Astrocyte (in vitro differentiated cells and primary cell): ENCODE measurements around the gene PDK1. TPM values are rescaled to one million over a fixed set of nuclear protein-coding genes. Genes with fewer than 3 reads are reported as not detected.

Experiments
- DNase-seq: peaks from one replicate; pipeline ENCODE4 v3.0.0-alpha.2; 2010; ENCODE audit warnings: low read depth
- FAIRE-seq: peaks from 2 replicates; lab custom pipeline; 2011; peaks lifted over from hg19 to GRCh38; lab: Jason Lieb, UNC
- H2AFZ ChIP-seq: 2 replicates; pipeline ENCODE4 v1.6.0; 2012; ENCODE audit warnings: low read depth, low read length, inconsistent platforms
- H3K27ac ChIP-seq: 2 replicates; pipeline ENCODE4 v1.5.1; 2011; ENCODE audit warnings: low read depth, low read length, inconsistent platforms
- H3K27me3 ChIP-seq: 2 replicates; pipeline ENCODE4 v1.6.0; 2011; ENCODE audit warnings: low read length, inconsistent platforms; ENCODE audit not compliant: insufficient read depth
- H3K36me3 ChIP-seq: 2 replicates; pipeline ENCODE4 v1.5.1; 2011; ENCODE audit warnings: low read length, inconsistent platforms; ENCODE audit not compliant: insufficient read depth
- H3K4me1 ChIP-seq: 2 replicates; pipeline ENCODE4 v1.5.1; 2011; ENCODE audit warnings: low read length, inconsistent platforms; ENCODE audit not compliant: insufficient read depth
- H3K4me2 ChIP-seq: 2 replicates; pipeline ENCODE4 v1.6.0; 2012; ENCODE audit warnings: low read length, inconsistent platforms
- H3K4me3 ChIP-seq: 2 replicates; pipeline ENCODE4 v1.5.1; 2011; ENCODE audit warnings: low read depth, mild to moderate bottlenecking, low read length, inconsistent platforms; ENCODE audit not compliant: insufficient read depth
- H3K79me2 ChIP-seq: 2 replicates; pipeline ENCODE4 v1.6.0; 2012; ENCODE audit warnings: mild to moderate bottlenecking, low read length, inconsistent platforms; ENCODE audit not compliant: insufficient read depth
- H3K9ac ChIP-seq: 2 replicates; pipeline ENCODE4 v1.6.0; 2012; ENCODE audit warnings: mild to moderate bottlenecking, low read length, inconsistent platforms
- H3K9me3 ChIP-seq: 2 replicates; pipeline ENCODE4 v1.5.1; 2012; ENCODE audit warnings: low read depth, mild to moderate bottlenecking, low read length, inconsistent platforms; ENCODE audit not compliant: insufficient read depth
- H4K20me1 ChIP-seq: 2 replicates; pipeline ENCODE4 v1.6.0; 2012; ENCODE audit warnings: low read length, inconsistent platforms; ENCODE audit not compliant: insufficient read depth
- H3K27ac Mint-ChIP-seq: one replicate; pipeline ENCODE4 v1.8.0; 2021; ENCODE audit warnings: mild to moderate bottlenecking, mixed read lengths; ENCODE audit not compliant: unreplicated experiment
- H3K27me3 Mint-ChIP-seq: one replicate; pipeline ENCODE4 v1.8.0; 2021; ENCODE audit warnings: low read depth, mixed read lengths; ENCODE audit not compliant: unreplicated experiment
- H3K36me3 Mint-ChIP-seq: one replicate; pipeline ENCODE4 v1.8.0; 2021; ENCODE audit warnings: low read depth, mixed read lengths; ENCODE audit not compliant: unreplicated experiment
- H3K4me1 Mint-ChIP-seq: one replicate; pipeline ENCODE4 v1.8.0; 2021; ENCODE audit warnings: low read depth, mixed read lengths; ENCODE audit not compliant: unreplicated experiment
- H3K4me3 Mint-ChIP-seq: one replicate; pipeline ENCODE4 v1.8.0; 2021; ENCODE audit warnings: mild to moderate bottlenecking, moderate library complexity, mixed read lengths; ENCODE audit not compliant: unreplicated experiment
- H3K9me3 Mint-ChIP-seq: one replicate; pipeline ENCODE4 v1.8.0; 2021; ENCODE audit warnings: mild to moderate bottlenecking, mixed read lengths; ENCODE audit not compliant: unreplicated experiment
- CTCF ChIP-seq: IDR thresholded peaks from 2 replicates; pipeline ENCODE4 v1.5.1; 2011; ENCODE audit warnings: low read depth, mild to moderate bottlenecking, inconsistent platforms, low read length, moderate library complexity; ENCODE audit not compliant: insufficient read depth
- EZH2 ChIP-seq: IDR thresholded peaks from 2 replicates; pipeline ENCODE4 v1.6.1; 2012; ENCODE audit warnings: mild to moderate bottlenecking, low read length, inconsistent platforms; ENCODE audit not compliant: insufficient read depth
- total RNA-seq: library from RNA; stranded (reverse); gene quantifications from 2 replicates; pipeline ENCODE4 v1.2.1, GENCODE V29; 2021

Gene PDK1
- total RNA-seq, 1 donor from 2014 or later = 26.0 TPM

GRCh38 chr2:172571245-172571644 is 15.4 kb downstream of the PDK1 start:
- Histone ChIP-seq H3K79me2 (no peaks in the 10 kb centered on the region), H3K4me1 (no peaks in the 10 kb centered on the region), H4K20me1 (no peaks in the 10 kb centered on the region), H3K27me3 (no peaks in the 10 kb centered on the region), H3K4me2 (no peak overlapping the region), H3K4me3 (no peak overlapping the region), H3K27ac (no peak overlapping the region), H3K9me3 (no peaks in the 10 kb centered on the region), H2AFZ (no peak overlapping the region), H3K36me3 (peaks cover 14% of the 10 kb centered on the region), H3K9ac (no peak overlapping the region)
- Mint-ChIP-seq H3K4me3 (no peak overlapping the region), H3K4me1 (no peaks in the 10 kb centered on the region), H3K27ac (no peak overlapping the region), H3K27me3 (no peaks in the 10 kb centered on the region), H3K9me3 (peaks cover 7% of the 10 kb centered on the region), H3K36me3 (peaks cover 49% of the 10 kb centered on the region)
- FAIRE-seq = no peak
- TF ChIP-seq EZH2 (no peak), CTCF (no peak)
- no peak for DNase-seq

GRCh38 chr2:172572981-172573380 is 17.1 kb downstream of the PDK1 start:
- no peak overlapping the region for H3K4me2 ChIP-seq
- Mint-ChIP-seq H3K4me1 (no peaks in the 10 kb centered on the region), H3K9me3 (peaks cover 8% of the 10 kb centered on the region), H3K36me3 (peaks cover 58% of the 10 kb centered on the region), H3K27ac (no peak overlapping the region), H3K4me3 (no peak overlapping the region), H3K27me3 (no peaks in the 10 kb centered on the region)
- no peak overlapping the region for H3K4me3 ChIP-seq
- no peaks in the 10 kb centered on the region for H3K27me3 ChIP-seq
- H3K9ac ChIP-seq = no peak overlapping the region
- H3K4me1 ChIP-seq = no peaks in the 10 kb centered on the region
- H3K79me2 ChIP-seq = no peaks in the 10 kb centered on the region
- no peaks in the 10 kb centered on the region for H3K9me3 ChIP-seq
- no peak for TF ChIP-seq CTCF
- no peak for TF ChIP-seq EZH2
- DNase-seq (no peak), FAIRE-seq (no peak)
- H3K36me3 ChIP-seq = peaks cover 9% of the 10 kb centered on the region
- no peaks in the 10 kb centered on the region for H4K20me1 ChIP-seq
- H2AFZ ChIP-seq = no peak overlapping the region
- no peak overlapping the region for H3K27ac ChIP-seq

DNA sequence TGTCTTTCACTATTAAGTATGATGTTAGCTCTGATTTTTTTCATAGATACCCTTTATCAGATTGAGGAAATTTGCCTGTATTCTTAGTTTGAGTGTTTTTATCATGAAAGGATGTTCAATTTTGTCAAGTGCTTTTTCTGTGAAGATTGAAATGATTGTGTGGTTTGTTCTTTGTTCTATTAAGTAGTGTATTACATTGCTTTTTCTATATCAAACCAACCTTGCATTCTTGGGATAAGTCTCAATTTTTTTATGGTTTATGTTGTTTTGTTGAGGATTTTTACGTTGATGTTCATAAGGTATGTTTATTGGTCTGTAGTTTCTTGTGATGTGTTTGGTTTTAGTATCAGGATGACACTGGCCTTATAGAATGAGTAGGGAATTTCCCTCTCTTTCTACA is 19.1 kb downstream of the PDK1 start:
- no peak overlapping the region for H2AFZ ChIP-seq
- no peak overlapping the region for H3K4me3 ChIP-seq
- Mint-ChIP-seq H3K4me3 (no peak overlapping the region), H3K36me3 (peaks cover 57% of the 10 kb centered on the region), H3K4me1 (no peaks in the 10 kb centered on the region), H3K9me3 (peaks cover 12% of the 10 kb centered on the region), H3K27me3 (no peaks in the 10 kb centered on the region), H3K27ac (no peak overlapping the region)
- no peak overlapping the region for H3K9ac ChIP-seq
- H3K4me1 ChIP-seq = no peaks in the 10 kb centered on the region
- no peak for TF ChIP-seq EZH2
- TF ChIP-seq CTCF = no peak
- H4K20me1 ChIP-seq = no peaks in the 10 kb centered on the region
- H3K79me2 ChIP-seq = no peaks in the 10 kb centered on the region
- H3K27me3 ChIP-seq = no peaks in the 10 kb centered on the region
- DNase-seq (no peak), FAIRE-seq (no peak)
- H3K27ac ChIP-seq = no peak overlapping the region
- no peaks in the 10 kb centered on the region for H3K9me3 ChIP-seq
- H3K36me3 ChIP-seq = no peaks in the 10 kb centered on the region
- H3K4me2 ChIP-seq = no peak overlapping the region
